ENCODE results near the gene ATG7.

The ATG7 gene, protein sequence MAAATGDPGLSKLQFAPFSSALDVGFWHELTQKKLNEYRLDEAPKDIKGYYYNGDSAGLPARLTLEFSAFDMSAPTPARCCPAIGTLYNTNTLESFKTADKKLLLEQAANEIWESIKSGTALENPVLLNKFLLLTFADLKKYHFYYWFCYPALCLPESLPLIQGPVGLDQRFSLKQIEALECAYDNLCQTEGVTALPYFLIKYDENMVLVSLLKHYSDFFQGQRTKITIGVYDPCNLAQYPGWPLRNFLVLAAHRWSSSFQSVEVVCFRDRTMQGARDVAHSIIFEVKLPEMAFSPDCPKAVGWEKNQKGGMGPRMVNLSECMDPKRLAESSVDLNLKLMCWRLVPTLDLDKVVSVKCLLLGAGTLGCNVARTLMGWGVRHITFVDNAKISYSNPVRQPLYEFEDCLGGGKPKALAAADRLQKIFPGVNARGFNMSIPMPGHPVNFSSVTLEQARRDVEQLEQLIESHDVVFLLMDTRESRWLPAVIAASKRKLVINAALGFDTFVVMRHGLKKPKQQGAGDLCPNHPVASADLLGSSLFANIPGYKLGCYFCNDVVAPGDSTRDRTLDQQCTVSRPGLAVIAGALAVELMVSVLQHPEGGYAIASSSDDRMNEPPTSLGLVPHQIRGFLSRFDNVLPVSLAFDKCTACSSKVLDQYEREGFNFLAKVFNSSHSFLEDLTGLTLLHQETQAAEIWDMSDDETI

DNA sequence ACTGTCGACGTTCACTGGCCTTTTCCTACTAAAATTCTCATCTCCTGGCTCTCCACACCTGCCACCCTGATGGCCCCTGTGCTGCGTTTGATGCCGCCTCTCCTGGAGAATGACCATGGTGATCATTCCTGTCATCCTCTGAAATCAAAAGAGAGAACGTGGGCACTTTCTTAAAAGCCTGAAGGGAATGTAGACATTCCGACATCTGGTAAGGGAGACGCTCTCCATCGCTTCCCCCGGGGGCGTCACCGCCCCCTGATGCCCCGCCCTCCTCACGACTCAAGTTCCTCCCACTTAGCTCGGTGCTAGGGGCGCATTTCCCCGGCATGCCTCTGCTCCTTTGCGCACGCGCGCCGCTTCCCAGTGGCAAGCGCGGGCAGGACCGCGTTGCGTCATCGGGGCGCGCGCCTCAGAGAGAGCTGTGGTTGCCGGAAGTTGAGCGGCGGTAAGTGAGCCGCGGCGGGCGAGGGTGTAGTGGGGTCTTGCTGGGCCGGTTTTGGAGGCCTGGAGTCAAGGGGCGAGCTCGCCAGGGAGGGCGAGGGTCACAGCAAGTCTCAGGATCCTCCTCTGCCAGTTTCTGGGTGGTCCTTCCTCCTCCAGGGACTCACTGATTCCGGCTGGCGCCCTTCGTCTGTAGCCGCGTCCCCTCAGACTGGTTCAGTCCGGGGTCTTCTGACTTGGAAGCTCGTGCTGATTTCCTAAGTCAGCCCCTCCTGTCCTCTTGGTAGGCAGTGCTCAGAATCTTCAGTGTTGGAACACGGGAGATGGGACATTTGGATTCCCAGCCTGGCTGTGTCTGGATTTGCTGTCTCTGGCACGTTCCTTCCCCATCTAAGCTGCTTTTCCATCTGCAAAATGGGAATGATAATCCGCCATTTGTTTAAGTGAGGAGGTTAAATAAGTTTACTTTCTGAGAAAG, at the start of gene ATG7:
TSS of gene ATG7 (plus strand) at position 412 of the 919 bp plus-strand sequence. CDS start 26,299 bp downstream, outside the sequence.
- peak; percentile 95 to 96 for DNase-seq

DNA sequence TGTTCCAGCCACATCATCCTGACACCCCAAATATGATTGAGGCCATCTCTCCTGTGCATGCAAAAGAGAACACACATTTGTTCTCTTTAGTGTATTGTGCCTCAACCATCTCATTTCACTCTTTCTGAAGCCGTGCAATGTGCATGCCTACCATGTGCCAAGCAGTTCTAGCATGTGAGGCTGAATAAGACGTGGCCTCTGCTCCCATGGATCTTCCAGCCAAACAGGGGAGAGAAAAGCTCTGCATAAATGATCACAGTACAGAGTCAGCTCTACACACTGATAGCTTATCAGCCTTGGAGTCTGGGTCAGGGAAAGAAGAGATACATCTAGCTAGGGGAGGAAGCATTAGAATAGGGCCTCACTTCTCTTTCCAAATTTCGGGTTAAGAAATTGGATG, 48.2 kb upstream of the ATG7 start:
- DNase-seq, result no peak

GRCh38 chr3:11224870-11225229, 47.3 kb upstream of the ATG7 start:
- no peak for DNase-seq

DNA sequence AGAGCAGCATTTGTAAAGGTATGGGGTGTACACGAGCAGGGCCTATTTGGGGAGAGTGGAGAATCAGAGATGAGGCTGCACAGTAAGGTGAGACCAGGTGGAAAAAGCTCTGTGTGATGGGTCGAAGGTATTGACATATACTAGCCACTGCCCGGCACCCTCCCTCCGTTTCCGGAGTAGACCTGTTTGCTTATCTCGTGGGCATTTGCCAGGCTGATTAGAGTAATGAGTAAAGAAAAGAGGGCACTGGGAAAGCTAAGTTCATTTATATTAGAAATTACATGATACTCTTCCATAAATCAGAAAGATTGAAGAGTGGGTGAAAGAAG, 46.2 kb upstream of the ATG7 start:
- DNase-seq, result no peak

GRCh38 chr3:11228041-11228440, 44.2 kb upstream of the ATG7 start:
- no peak for DNase-seq

GRCh38 chr3:11230125-11230524, 42.1 kb upstream of the ATG7 start:
- no peak for DNase-seq

DNA sequence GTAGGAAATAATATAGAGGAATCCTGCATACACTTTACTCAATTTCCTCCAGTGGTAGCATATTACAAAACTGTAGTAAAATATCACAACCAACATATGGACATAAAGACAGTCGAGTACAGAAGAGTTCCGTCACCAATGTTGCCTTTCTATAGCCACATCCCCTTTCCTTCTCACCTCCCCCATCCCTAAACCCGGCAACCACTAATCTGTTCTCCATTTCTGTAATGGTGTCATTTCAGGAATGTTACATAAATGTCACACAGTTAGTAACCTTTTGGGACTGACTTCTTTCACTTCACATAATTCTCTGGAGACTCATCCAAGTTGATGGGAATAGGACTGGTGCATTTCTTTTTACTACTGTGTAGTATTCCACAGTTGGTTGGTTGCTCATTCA, 41.4 kb upstream of the ATG7 start:
- DNase-seq, result no peak

DNA sequence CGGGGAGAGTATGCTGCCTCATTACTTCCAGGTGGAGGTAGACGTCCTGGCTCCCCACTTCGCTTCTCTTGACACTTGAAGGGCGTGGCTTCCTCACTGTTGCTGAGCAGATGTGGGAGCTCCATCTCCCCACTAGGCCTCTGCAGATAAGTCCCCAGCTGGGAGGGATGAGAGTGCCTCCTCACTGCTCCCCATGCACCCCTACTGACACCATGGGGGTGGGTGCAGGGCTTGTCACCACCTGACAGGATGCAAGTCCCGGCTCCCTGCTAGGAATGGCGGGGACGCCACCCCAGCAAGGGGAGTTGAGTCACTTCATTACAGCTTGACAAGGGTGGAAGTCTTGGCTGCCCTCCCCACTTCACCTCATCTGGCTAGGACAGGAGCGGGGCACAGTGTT, 36.8 kb upstream of the ATG7 start:
- no peak for DNase-seq

GRCh38 chr3:11236588-11237461, 35.4 kb upstream of the ATG7 start:
- peak; percentile 39 to 43 for DNase-seq

DNA sequence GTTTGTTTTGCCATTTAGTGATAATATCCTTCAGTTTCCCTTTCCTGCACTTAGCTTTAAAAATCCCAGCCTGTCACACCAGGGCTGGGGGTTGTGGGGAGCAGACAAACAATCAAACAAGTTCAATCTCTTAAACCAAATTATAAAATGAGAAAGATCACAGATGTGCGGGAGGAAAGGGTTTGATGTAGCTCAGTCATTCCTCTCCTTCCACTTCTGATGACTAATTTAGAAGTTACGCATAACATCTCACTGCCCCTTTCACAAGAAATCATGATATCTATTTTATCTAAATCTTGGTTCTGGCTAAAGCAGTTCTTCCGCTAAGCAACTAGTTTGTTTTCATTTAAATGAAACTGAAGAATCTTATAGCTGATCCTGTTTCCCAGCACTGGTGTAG, 34.1 kb upstream of the ATG7 start:
- DNase-seq, result no peak

DNA sequence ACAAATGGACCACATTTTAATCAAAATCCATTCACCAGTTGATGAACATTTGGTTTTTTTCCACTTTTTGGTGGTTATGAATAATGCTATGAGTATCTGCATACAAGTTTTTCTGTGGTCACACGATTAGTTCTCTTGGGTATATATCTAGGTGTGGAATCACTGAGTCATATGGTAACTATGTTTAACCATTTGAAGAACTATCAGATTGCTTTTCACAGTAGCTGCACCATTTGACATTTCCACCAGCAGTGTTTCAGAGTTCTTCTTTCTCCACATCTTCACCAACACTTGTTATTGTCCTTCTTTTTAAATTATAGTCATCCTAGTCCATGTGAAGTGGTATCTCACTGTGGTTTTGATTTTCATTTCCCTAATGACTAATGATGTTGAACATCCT, 33.3 kb upstream of the ATG7 start:
- no peak for DNase-seq

GRCh38 chr3:11239796-11240195, 32.4 kb upstream of the ATG7 start:
- no peak for DNase-seq

- DNase-seq, result no peak
These were observed 31.7 kb upstream of the ATG7 start for GRCh38 chr3:11240496-11240895.

DNA sequence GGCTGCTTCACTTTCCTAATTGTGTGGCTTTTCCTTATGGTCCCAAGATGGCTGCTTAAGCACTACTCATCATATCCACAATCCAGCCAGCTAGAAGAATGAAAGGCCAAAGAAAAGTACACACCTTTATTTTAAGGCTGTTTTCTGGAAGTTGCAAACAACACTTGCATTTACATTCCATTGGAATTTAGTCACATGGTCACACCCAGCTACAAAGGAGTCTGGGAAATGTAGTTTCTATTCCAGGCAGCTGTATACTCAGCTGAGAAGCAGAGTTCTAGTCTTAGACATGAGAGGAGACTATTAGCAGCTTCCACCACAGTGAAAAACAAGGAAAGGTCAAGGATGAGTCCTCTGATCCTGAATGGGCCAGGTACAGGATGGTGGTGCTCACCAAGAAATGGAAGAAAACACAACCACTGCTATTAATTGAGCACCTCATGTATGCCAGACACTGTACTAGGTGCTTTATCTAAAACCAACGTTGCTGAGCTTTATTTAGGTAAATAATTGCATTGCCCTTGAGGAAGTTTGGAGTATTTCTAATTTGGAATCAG, 28.0 kb upstream of the ATG7 start:
- DNase-seq, result no peak

- DNase-seq, result no peak
These were observed 26.9 kb upstream of the ATG7 start for GRCh38 chr3:11245276-11245675.

- no peak for DNase-seq
These were observed 26.2 kb upstream of the ATG7 start for GRCh38 chr3:11245827-11246662.

DNA sequence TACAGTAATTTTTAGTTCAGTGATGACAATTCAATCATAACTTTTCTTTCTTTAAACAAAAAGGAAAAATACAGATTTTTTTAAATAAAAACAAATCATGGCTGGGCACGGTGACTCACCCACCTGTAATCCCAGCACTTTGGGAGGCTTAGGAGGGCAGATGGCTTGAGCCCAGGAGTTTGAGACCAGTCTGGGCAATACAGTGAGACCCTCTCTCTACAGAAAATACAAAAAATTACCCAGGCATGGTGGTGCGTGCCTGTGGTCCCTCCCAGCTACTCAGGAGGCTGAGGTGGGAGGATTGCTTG, 25.6 kb upstream of the ATG7 start:
- DNase-seq, result no peak

DNA sequence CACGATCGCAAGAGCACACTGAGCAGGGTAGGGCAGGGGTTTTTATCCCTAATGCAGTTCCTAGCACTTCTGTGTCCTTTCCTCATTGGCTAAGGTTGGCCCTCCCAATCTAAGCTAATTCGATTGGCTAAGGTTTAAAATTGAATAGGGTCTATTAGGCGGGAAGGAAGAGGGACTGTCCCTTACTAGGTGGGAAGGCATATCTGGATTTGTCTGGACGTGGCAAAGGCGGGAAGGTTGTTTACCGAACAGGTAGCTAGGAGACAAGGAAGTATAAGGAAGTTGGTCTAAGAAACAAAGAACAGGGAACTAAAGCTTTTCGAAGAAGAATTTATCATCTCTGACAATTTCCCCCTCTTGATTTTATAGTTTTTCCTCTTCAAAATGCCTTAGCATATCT, 24.8 kb upstream of the ATG7 start:
- DNase-seq, result no peak

- DNase-seq, result no peak
These were observed 23.6 kb upstream of the ATG7 start for GRCh38 chr3:11248596-11248995.

DNA sequence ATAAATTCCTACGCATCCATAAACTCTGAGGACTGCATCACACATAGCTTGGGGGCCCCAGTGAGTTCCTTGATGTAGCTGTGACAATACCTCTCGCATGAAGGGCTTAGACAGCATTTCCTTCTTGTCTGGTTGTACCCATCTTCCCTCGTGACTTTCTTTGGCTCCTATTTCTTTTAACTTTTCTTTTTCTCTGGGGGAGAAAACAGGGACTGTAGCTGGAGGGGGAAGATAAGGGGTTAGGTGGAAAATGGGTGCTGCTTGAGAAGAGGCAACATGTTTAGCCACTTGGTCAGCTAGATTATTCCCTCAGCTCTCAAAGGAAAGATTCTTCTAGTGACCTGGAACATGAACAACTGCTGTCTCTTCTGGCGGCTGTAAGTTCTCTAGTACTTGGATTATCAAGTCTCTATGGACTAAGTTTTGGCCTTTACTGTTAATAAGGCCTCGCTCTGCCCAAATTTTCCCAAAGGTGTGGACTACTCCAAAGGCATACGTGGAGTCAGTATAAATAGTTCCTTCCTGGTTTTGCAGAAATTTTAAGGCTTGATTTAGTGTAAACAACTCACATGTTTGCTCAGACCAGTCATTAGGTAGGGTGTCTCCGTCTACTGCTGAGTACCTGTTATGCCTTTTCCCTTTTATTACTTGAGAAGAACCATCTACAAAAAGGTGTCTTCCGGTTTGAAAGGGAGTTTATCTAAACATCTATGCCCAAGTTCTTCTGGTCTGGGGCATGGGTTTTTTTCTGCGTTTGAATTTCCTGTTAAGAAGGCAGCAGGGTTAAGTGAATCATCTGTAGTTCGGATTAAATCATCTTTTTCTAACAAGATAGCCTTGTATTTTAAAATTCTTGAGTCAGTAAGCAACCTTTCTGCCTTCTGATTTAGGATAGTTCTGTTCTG, 21.0 kb upstream of the ATG7 start:
- no peak for DNase-seq
